ENCODE data around the gene PRKD2. TPM values are rescaled to one million over a fixed set of nuclear protein-coding genes. Genes with fewer than 3 reads are reported as not detected.
"Not testable (repeated sequence)": the region's sequence is repeated elsewhere in the genome, so short reads cannot be mapped to it uniquely, and the experiment has no call there.

Gene PRKD2
- total RNA-seq, 1 experiment from 2014 or later = 45.4 TPM

- no peaks in the 10 kb centered on the region for H3K9me3 ChIP-seq
Measured at GRCh38 chr19:46714444-46715106, 2.3 kb downstream of the PRKD2 start.

GRCh38 chr19:46713781-46714443, 3.0 kb downstream of the PRKD2 start:
- Mint-ChIP-seq H3K9me3 (ENCODE audit: unreplicated experiment) (no peaks in the 10 kb centered on the region), H3K4me1 (ENCODE audit: low read depth, unreplicated experiment) (peaks cover 14% of the 10 kb centered on the region), H3K27me3 (ENCODE audit: insufficient read depth, unreplicated experiment) (no peaks in the 10 kb centered on the region), H3K4me3 (ENCODE audit: unreplicated experiment) (peak overlapping the region; percentile 99), H3K36me3 (ENCODE audit: insufficient read depth, unreplicated experiment) (peaks cover 46% of the 10 kb centered on the region), H3K27ac (ENCODE audit: unreplicated experiment) (peak overlapping the region; percentile 95)
- peak; percentile 79 to 87 for DNase-seq
- TF ChIP-seq CTCF (IDR thresholded peaks at IDR 0.05; ENCODE audit: insufficient read depth in 1 of 2, low read depth in 1 of 2, low read length in 1 of 2, severe bottlenecking in 1 of 2, unreplicated experiment in 1 of 2) = no peak
- H3K4me3 ChIP-seq (ENCODE audit: low read depth, low read length) = peak overlapping the region; percentile 88
- ChIA-PET CTCF (interaction anchor here (0.6 to 1.6 kb wide), 9 partner anchors 15 to 102 kb away, joined by 3 to 7 read pairs (median 5); no protein-coding TSS in a partner anchor), POLR2A (interaction anchor here (0.5 to 1.0 kb wide), 9 partner anchors 16 to 1794 kb away, joined by 3 to 7 read pairs (median 3); partner anchors contain the start of genes DACT3 and SLC1A5)
- no peaks in the 10 kb centered on the region for H3K9me3 ChIP-seq
- H3K36me3 ChIP-seq (ENCODE audit: control insufficient read depth, insufficient read depth, low read length) = no peaks in the 10 kb centered on the region; the same call in 1 of the 2 replicates
- intact Hi-C loops (cut with micrococcal nuclease; ENCODE audit: unreplicated experiment) = no loop called here
- no peaks in the 10 kb centered on the region for H3K27me3 ChIP-seq (replicated peaks; ENCODE audit: control insufficient read depth, insufficient read depth, low read length)
- no TSS peak for BruUV-seq (replicated peaks)
- peaks cover 18% of the 10 kb centered on the region for H3K4me1 ChIP-seq

More at GRCh38 chr19:46714444-46715106, 2.3 kb downstream of the PRKD2 start:
- POLR2A ChIA-PET = interaction anchor here (0.5 to 1.0 kb wide), 10 partner anchors 9 to 1795 kb away, joined by 3 to 15 read pairs (median 4); partner anchors contain the start of genes DACT3 and SLC1A5
- Histone ChIP-seq H3K4me1 (peaks cover 18% of the 10 kb centered on the region), H3K36me3 (ENCODE audit: control insufficient read depth, insufficient read depth, low read length) (no peaks in the 10 kb centered on the region; the same call in 1 of the 2 replicates), H3K27me3 (replicated peaks; ENCODE audit: control insufficient read depth, insufficient read depth, low read length) (no peaks in the 10 kb centered on the region), H3K4me3 (ENCODE audit: low read depth, low read length) (peak overlapping the region; percentile 88)
- peak in 1 of 2 experiments; percentile 34 for DNase-seq
- Mint-ChIP-seq H3K27me3 (ENCODE audit: insufficient read depth, unreplicated experiment) (no peaks in the 10 kb centered on the region), H3K4me1 (ENCODE audit: low read depth, unreplicated experiment) (peaks cover 14% of the 10 kb centered on the region), H3K4me3 (ENCODE audit: unreplicated experiment) (peak overlapping the region; percentile 99), H3K36me3 (ENCODE audit: insufficient read depth, unreplicated experiment) (peaks cover 46% of the 10 kb centered on the region), H3K27ac (ENCODE audit: unreplicated experiment) (peak overlapping the region; percentile 95), H3K9me3 (ENCODE audit: unreplicated experiment) (no peaks in the 10 kb centered on the region)
- no peak for TF ChIP-seq CTCF (IDR thresholded peaks at IDR 0.05; ENCODE audit: insufficient read depth in 1 of 2, low read depth in 1 of 2, low read length in 1 of 2, severe bottlenecking in 1 of 2, unreplicated experiment in 1 of 2)
- BruUV-seq (replicated peaks) = TSS peak; percentile 61
- CTCF ChIA-PET = interaction anchor here (0.6 to 1.6 kb wide), 8 partner anchors 14 to 103 kb away, joined by 3 to 7 read pairs (median 5); no protein-coding TSS in a partner anchor
- intact Hi-C loops (cut with micrococcal nuclease; ENCODE audit: unreplicated experiment) = no loop called here

GRCh38 chr19:46712768-46713338, 4.1 kb downstream of the PRKD2 start:
- H3K9me3 ChIP-seq; BruUV-seq (replicated peaks); H3K4me3 Mint-ChIP-seq (ENCODE audit: unreplicated experiment); H3K4me3 ChIP-seq (ENCODE audit: low read depth, low read length); H3K27me3 Mint-ChIP-seq (ENCODE audit: insufficient read depth, unreplicated experiment); H3K27ac Mint-ChIP-seq (ENCODE audit: unreplicated experiment); intact Hi-C loops (cut with micrococcal nuclease; ENCODE audit: unreplicated experiment); DNase-seq; H3K36me3 ChIP-seq (ENCODE audit: control insufficient read depth, insufficient read depth, low read length); H3K27me3 ChIP-seq (replicated peaks; ENCODE audit: control insufficient read depth, insufficient read depth, low read length); H3K9me3 Mint-ChIP-seq (ENCODE audit: unreplicated experiment): not testable (repeated sequence)
- H3K4me1 ChIP-seq = peaks cover 13% of the 10 kb centered on the region
- peaks cover 12% of the 10 kb centered on the region for H3K4me1 Mint-ChIP-seq (ENCODE audit: low read depth, unreplicated experiment)
- ChIA-PET CTCF (interaction anchor here (0.7 kb wide), 2 partner anchors 54 to 93 kb away, joined by 3 to 7 read pairs; no protein-coding TSS in a partner anchor), POLR2A (interaction anchor here (0.6 kb wide), 1 partner anchor 262 kb away, joined by 4 read pairs; no protein-coding TSS in a partner anchor)
- H3K36me3 Mint-ChIP-seq (ENCODE audit: insufficient read depth, unreplicated experiment) = peaks cover 41% of the 10 kb centered on the region
